ENCODE data around the gene POLR2M. TPM values are rescaled to one million over a fixed set of nuclear protein-coding genes. Genes with fewer than 3 reads are reported as not detected.

The POLR2M gene
- total RNA-seq, 1 donor, result 416 TPM

DNA sequence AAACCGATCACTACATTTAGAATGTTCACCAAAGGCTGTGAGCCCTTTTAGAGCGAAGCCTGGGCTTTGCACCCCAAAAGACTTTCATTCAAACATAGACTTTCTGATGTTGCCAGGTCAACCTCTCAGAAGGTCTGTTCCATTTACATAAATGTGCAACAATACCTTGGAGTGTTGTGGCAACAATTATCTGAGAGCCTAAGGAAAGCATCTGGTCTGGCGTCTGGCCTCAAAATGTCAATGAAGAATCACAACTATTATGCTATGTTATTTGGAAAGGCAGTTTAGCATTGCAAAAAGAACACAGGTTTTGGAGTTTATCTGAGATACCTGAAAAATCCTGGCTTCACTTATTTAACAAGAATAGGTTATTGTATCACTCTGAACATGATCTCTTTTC is 50.0 kb downstream of the POLR2M start:
- Histone ChIP-seq H3K27me3 (ENCODE audit: insufficient read depth, low read length) (peaks cover 8% of the 10 kb centered on the region), H3K4me1 (ENCODE audit: insufficient read depth, low read length) (no peaks in the 10 kb centered on the region), H3K9me3 (ENCODE audit: low read depth, low read length) (no peaks in the 10 kb centered on the region), H3K79me2 (ENCODE audit: insufficient read depth, low read length) (no peaks in the 10 kb centered on the region), H3K4me3 (ENCODE audit: insufficient read depth, low read length) (no peak overlapping the region), H3K36me3 (ENCODE audit: insufficient read depth, low read length) (no peaks in the 10 kb centered on the region), H4K20me1 (ENCODE audit: insufficient read depth, low read length) (no peaks in the 10 kb centered on the region), H2AFZ (ENCODE audit: low read length) (no peak overlapping the region), H3K4me2 (ENCODE audit: insufficient read depth, low read length) (no peak overlapping the region), H3K27ac (ENCODE audit: low read depth, low read length) (no peak overlapping the region)
- TF ChIP-seq, protein P1, sequence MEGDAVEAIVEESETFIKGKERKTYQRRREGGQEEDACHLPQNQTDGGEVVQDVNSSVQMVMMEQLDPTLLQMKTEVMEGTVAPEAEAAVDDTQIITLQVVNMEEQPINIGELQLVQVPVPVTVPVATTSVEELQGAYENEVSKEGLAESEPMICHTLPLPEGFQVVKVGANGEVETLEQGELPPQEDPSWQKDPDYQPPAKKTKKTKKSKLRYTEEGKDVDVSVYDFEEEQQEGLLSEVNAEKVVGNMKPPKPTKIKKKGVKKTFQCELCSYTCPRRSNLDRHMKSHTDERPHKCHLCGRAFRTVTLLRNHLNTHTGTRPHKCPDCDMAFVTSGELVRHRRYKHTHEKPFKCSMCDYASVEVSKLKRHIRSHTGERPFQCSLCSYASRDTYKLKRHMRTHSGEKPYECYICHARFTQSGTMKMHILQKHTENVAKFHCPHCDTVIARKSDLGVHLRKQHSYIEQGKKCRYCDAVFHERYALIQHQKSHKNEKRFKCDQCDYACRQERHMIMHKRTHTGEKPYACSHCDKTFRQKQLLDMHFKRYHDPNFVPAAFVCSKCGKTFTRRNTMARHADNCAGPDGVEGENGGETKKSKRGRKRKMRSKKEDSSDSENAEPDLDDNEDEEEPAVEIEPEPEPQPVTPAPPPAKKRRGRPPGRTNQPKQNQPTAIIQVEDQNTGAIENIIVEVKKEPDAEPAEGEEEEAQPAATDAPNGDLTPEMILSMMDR (IDR thresholded peaks at IDR 0.05; ENCODE audit: extremely low read depth, low read depth, low read length), result no peak
- DNase-seq (ENCODE audit: insufficient read length, low spot score, missing footprints), result no peak

DNA sequence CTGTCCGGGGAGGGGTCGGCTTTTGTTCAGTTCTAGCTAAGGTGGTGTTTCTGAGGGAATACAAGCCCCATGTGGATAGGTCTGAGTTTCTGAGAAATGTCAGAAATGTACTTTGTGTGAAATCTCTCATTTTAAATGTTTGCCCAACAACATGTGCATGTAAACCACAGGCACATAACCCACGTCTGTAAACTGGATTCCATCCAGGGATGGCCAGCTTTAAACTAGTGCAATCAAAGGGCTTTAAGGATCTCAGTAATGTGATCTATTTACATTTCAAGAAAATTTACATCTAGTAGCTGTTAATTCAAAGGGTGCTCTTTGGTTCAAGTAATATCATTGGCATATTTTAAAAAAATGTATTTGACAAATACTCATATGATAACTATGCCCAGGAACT is 52.0 kb downstream of the POLR2M start:
- Histone ChIP-seq H3K4me1 (ENCODE audit: insufficient read depth, low read length) (no peaks in the 10 kb centered on the region), H3K4me2 (ENCODE audit: insufficient read depth, low read length) (no peak overlapping the region), H4K20me1 (ENCODE audit: insufficient read depth, low read length) (no peaks in the 10 kb centered on the region), H3K27ac (ENCODE audit: low read depth, low read length) (no peak overlapping the region), H3K36me3 (ENCODE audit: insufficient read depth, low read length) (no peaks in the 10 kb centered on the region), H2AFZ (ENCODE audit: low read length) (no peak overlapping the region), H3K79me2 (ENCODE audit: insufficient read depth, low read length) (no peaks in the 10 kb centered on the region), H3K4me3 (ENCODE audit: insufficient read depth, low read length) (no peak overlapping the region), H3K9me3 (ENCODE audit: low read depth, low read length) (no peaks in the 10 kb centered on the region), H3K27me3 (ENCODE audit: insufficient read depth, low read length) (peaks cover 8% of the 10 kb centered on the region)
- DNase-seq (ENCODE audit: insufficient read length, low spot score, missing footprints), result no peak
- TF ChIP-seq, protein P1 (IDR thresholded peaks at IDR 0.05; ENCODE audit: extremely low read depth, low read depth, low read length), result no peak

DNA sequence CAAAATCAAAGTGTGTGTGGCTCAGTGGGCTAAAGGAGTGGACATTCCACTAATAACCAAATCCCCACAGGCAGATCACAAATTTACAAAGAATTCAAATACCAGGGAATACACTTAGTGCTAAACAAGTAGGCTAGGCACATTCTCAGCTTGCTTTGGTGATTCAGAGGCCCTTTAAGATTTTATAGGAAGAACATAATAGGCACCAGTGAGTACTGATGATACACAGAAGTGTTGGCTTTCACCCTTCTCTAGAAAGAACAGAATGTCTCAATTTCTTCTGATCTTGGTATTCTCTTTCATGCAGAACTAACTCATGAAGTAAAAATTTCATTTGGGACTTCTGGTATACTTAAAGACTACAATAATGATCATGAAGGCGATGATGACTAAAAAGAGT is 55.0 kb downstream of the POLR2M start:
- H3K27ac ChIP-seq (ENCODE audit: low read depth, low read length), result no peak overlapping the region
- DNase-seq (ENCODE audit: insufficient read length, low spot score, missing footprints), result no peak
- no peaks in the 10 kb centered on the region for H4K20me1 ChIP-seq (ENCODE audit: insufficient read depth, low read length)
- no peak overlapping the region for H2AFZ ChIP-seq (ENCODE audit: low read length)
- no peaks in the 10 kb centered on the region for H3K9me3 ChIP-seq (ENCODE audit: low read depth, low read length)
- no peak overlapping the region for H3K4me2 ChIP-seq (ENCODE audit: insufficient read depth, low read length)
- no peaks in the 10 kb centered on the region for H3K79me2 ChIP-seq (ENCODE audit: insufficient read depth, low read length)
- H3K36me3 ChIP-seq (ENCODE audit: insufficient read depth, low read length), result no peaks in the 10 kb centered on the region
- TF ChIP-seq, protein P1 (IDR thresholded peaks at IDR 0.05; ENCODE audit: extremely low read depth, low read depth, low read length), result no peak
- no peaks in the 10 kb centered on the region for H3K4me1 ChIP-seq (ENCODE audit: insufficient read depth, low read length)
- peaks cover 8% of the 10 kb centered on the region for H3K27me3 ChIP-seq (ENCODE audit: insufficient read depth, low read length)
- H3K4me3 ChIP-seq (ENCODE audit: insufficient read depth, low read length), result no peak overlapping the region

DNA sequence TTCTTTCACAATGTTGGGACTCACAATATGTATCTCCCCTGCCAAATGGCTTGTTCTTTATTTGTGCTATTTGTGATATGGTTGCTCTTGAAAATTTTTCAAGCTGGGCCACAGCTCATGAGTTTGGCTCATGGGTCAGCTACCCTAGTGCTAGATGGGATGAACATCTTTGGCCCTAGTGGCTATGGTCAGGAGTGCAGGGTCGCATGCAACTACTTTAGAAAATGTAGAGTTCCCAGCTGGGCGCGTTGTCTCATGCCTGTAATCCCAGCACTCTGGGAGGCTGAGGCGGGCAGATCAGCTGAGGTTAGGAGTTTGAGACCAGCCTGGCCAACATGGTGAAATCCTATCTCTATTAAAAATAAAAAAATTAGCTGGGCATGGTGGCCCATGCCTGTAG is 55.8 kb downstream of the POLR2M start:
- no peak overlapping the region for H3K27ac ChIP-seq (ENCODE audit: low read depth, low read length)
- TF ChIP-seq, protein P1 (IDR thresholded peaks at IDR 0.05; ENCODE audit: extremely low read depth, low read depth, low read length), result no peak
- H3K4me2 ChIP-seq (ENCODE audit: insufficient read depth, low read length), result no peak overlapping the region
- no peaks in the 10 kb centered on the region for H3K9me3 ChIP-seq (ENCODE audit: low read depth, low read length)
- DNase-seq (ENCODE audit: insufficient read length, low spot score, missing footprints), result no peak
- no peaks in the 10 kb centered on the region for H4K20me1 ChIP-seq (ENCODE audit: insufficient read depth, low read length)
- no peak overlapping the region for H3K4me3 ChIP-seq (ENCODE audit: insufficient read depth, low read length)
- no peaks in the 10 kb centered on the region for H3K79me2 ChIP-seq (ENCODE audit: insufficient read depth, low read length)
- peaks cover 8% of the 10 kb centered on the region for H3K27me3 ChIP-seq (ENCODE audit: insufficient read depth, low read length)
- no peaks in the 10 kb centered on the region for H3K36me3 ChIP-seq (ENCODE audit: insufficient read depth, low read length)
- no peaks in the 10 kb centered on the region for H3K4me1 ChIP-seq (ENCODE audit: insufficient read depth, low read length)
- no peak overlapping the region for H2AFZ ChIP-seq (ENCODE audit: low read length)
